HCT116 (cell line): ENCODE results near the gene CUL9. TPM values are rescaled to one million over a fixed set of nuclear protein-coding genes. Genes with fewer than 3 reads are reported as not detected.

Experiments used
- ATAC-seq: fragments of 200-7000 bp; cut with Tn5 transposase; 2 replicates; pipeline ENCODE4 v1.9.1; 2020; ENCODE audit warnings: mild to moderate bottlenecking, moderate library complexity
- BruUV-seq: library from RNA; stranded (reverse); fragments of 400-500 nt; replicated peaks from 2 replicates; lab custom pipeline; 2021; lab: Mats Ljungman, UMichigan
- CTCF ChIA-PET: fragments of 300-600 bp; sonication (Branson Sonifier 250); formaldehyde crosslinking; loops from one replicate; lab custom pipeline; 2021; ENCODE audit warnings: antibody characterized with exemption; lab: Charles Lee
- POLR2A ChIA-PET: fragments of 300-600, 350-600 bp; sonication (Branson Sonifier 250); formaldehyde crosslinking; loops from one replicate; lab custom pipeline; 2021; ENCODE audit warnings: antibody characterized with exemption; lab: Charles Lee
- RAD21 ChIA-PET, 2 experiments: fragments of 300-600 bp; sonication (Branson Sonifier 250); formaldehyde crosslinking; loops; one replicate each; lab custom pipeline; 2023; ENCODE audit warnings: low total read pairs in 2 of 2; ENCODE audit not compliant: uncharacterized antibody in 2 of 2, unreplicated experiment in 2 of 2, low non-redundant PET in 1 of 2; lab: Charles Lee
- DNase-seq: peaks from one replicate; pipeline ENCODE4 v3.0.0-alpha.2; 2010; ENCODE audit warnings: low read depth, low spot score
- H2AFZ ChIP-seq: fragments of 200-600 bp; shearing (Covaris generic), sonication (generic); 2 replicates; pipeline ENCODE4 v1.6.1; 2017; ENCODE audit warnings: low read depth, mixed run types, mixed read lengths, antibody characterized with exemption, low read length; ENCODE audit not compliant: poor library complexity, severe bottlenecking
- H3K27ac ChIP-seq: 2 replicates; pipeline ENCODE4 v1.5.1; 2012; ENCODE audit warnings: low read depth, low read length
- H3K27me3 ChIP-seq: fragments of 200-600 bp; sonication (generic); 2 replicates; pipeline ENCODE4 v1.6.1; 2016; ENCODE audit warnings: mixed run types, low read length, mixed read lengths; ENCODE audit not compliant: insufficient read depth
- H3K36me3 ChIP-seq, 2 experiments: fragments of 200-500 bp in 1 of 2; fragments of 200-600 bp in 1 of 2; sonication (Bioruptor generic) in 1 of 2; sonication (generic) in 1 of 2; 2 replicates each; pipeline versions ENCODE4 v1.5.1 to v1.6.1; 2014 to 2016; ENCODE audit warnings: low read length in 2 of 2, inconsistent platforms in 1 of 2, mixed read lengths in 1 of 2, mixed run types in 1 of 2; ENCODE audit not compliant: insufficient read depth in 2 of 2, control insufficient read depth in 1 of 2
- H3K4me1 ChIP-seq, 2 experiments: fragments of 200-600 bp in 1 of 2; sonication (generic) in 1 of 2; 2 replicates each; pipeline versions ENCODE4 v1.5.1 to v1.6.1; 2012 to 2017; ENCODE audit warnings: low read length in 2 of 2, inconsistent platforms in 1 of 2, mild to moderate bottlenecking in 1 of 2, mixed read lengths in 1 of 2, mixed run types in 1 of 2, moderate library complexity in 1 of 2; ENCODE audit not compliant: insufficient read depth in 2 of 2, control insufficient read depth in 1 of 2
- H3K4me2 ChIP-seq: fragments of 200-600 bp; sonication (generic); 2 replicates; pipeline ENCODE4 v1.6.1; 2017; ENCODE audit warnings: mixed run types, low read length, mixed read lengths
- H3K4me3 ChIP-seq, 2 experiments: fragments of 200-600 bp in 1 of 2; sonication (generic) in 1 of 2; replicated peaks in 1 of 2; 2 replicates each; pipeline ENCODE4 v1.5.1; 2011 to 2016; ENCODE audit warnings: low read length in 2 of 2, control low read depth in 1 of 2, low read depth in 1 of 2, mild to moderate bottlenecking in 1 of 2, mixed read lengths in 1 of 2, mixed run types in 1 of 2
- H3K79me2 ChIP-seq: fragments of 200-600 bp; sonication (generic); 2 replicates; pipeline ENCODE4 v1.6.1; 2017; ENCODE audit warnings: mild to moderate bottlenecking, mixed run types, low read length, moderate library complexity, mixed read lengths; ENCODE audit not compliant: insufficient read depth
- H3K9ac ChIP-seq: fragments of 200-600 bp; sonication (generic); 2 replicates; pipeline ENCODE4 v1.6.1; 2016; ENCODE audit warnings: low read length, mixed read lengths
- H3K9me2 ChIP-seq: fragments of 200-600 bp; sonication (generic), shearing (Covaris generic); 2 replicates; pipeline ENCODE4 v1.6.1; 2017; ENCODE audit warnings: mixed run types, mild to moderate bottlenecking, moderate library complexity; ENCODE audit not compliant: insufficient read depth
- H3K9me3 ChIP-seq, 2 experiments: fragments of 200-500 bp in 1 of 2; fragments of 200-600 bp in 1 of 2; sonication (Bioruptor generic) in 1 of 2; sonication (generic) in 1 of 2; 2 replicates each; pipeline ENCODE4 v1.6.1; 2014 to 2017; ENCODE audit warnings: low read length in 2 of 2, mixed read lengths in 2 of 2, inconsistent platforms in 1 of 2, low read depth in 1 of 2, mild to moderate bottlenecking in 1 of 2, mixed run types in 1 of 2, moderate library complexity in 1 of 2; ENCODE audit not compliant: control insufficient read depth in 1 of 2, insufficient read depth in 1 of 2
- H4K20me1 ChIP-seq: fragments of 200-600 bp; sonication (generic), shearing (Covaris generic); 2 replicates; pipeline ENCODE4 v1.6.1; 2017; ENCODE audit warnings: mixed run types, mild to moderate bottlenecking, moderate library complexity; ENCODE audit not compliant: insufficient read depth
- CEBPB ChIP-seq: IDR thresholded peaks from 2 replicates; pipeline ENCODE4 v1.6.1; 2012; ENCODE audit warnings: low read depth
- ELF1 ChIP-seq: IDR thresholded peaks from 2 replicates; pipeline ENCODE4 v1.6.1; 2012; ENCODE audit warnings: low read depth, borderline replicate concordance
- EZH2phosphoT487 ChIP-seq: fragments of 200-600 bp; IDR thresholded peaks from 2 replicates; pipeline ENCODE4 v1.6.1; 2018; ENCODE audit warnings: antibody characterized with exemption, borderline replicate concordance
- JUND ChIP-seq: IDR thresholded peaks from 2 replicates; pipeline ENCODE4 v1.6.1; 2012
- POLR2AphosphoS5 ChIP-seq: IDR thresholded peaks from 2 replicates; pipeline ENCODE4 v1.6.1; 2011; ENCODE audit warnings: mild to moderate bottlenecking, low read depth, low read length, moderate library complexity
- SIN3A ChIP-seq: IDR thresholded peaks from 2 replicates; pipeline ENCODE4 v1.6.1; 2012; ENCODE audit warnings: low read depth
- SP1 ChIP-seq: IDR thresholded peaks from 2 replicates; pipeline ENCODE4 v1.6.1; 2012; ENCODE audit warnings: low read depth
- SRF ChIP-seq: IDR thresholded peaks from 2 replicates; pipeline ENCODE4 v1.6.1; 2012; ENCODE audit warnings: low read depth
- TCF7L2 ChIP-seq: IDR thresholded peaks from 2 replicates; pipeline ENCODE4 v1.7.0; 2011; ENCODE audit warnings: borderline replicate concordance, inconsistent platforms; ENCODE audit not compliant: insufficient read depth, insufficient read length; ENCODE audit errors: extremely low read depth
- YY1 ChIP-seq: IDR thresholded peaks from 2 replicates; pipeline ENCODE4 v1.6.1; 2011; ENCODE audit warnings: low read length, low read depth, moderate library complexity, mild to moderate bottlenecking; ENCODE audit not compliant: insufficient replicate concordance; ENCODE audit errors: extremely low read depth
- ZFX ChIP-seq: fragments of 450-650 bp; IDR thresholded peaks from 2 replicates; pipeline ENCODE4 v1.6.1; 2017
- ZNF274 ChIP-seq: fragments of 200-500 bp; sonication (Bioruptor generic); IDR thresholded peaks from 2 replicates; pipeline ENCODE4 v1.6.1; 2014; ENCODE audit warnings: mild to moderate bottlenecking, low read depth, low read length, inconsistent platforms
- intact Hi-C: fragments of 100-400 bp; cut with micrococcal nuclease; formaldehyde crosslinking; loops from 2 replicates; pipeline ENCODE4 v1.10.0; 2022
- total RNA-seq: library from RNA; stranded (reverse); gene quantifications from one replicate; pipeline ENCODE4 v1.2.1, GENCODE V29; 2021; ENCODE audit not compliant: unreplicated experiment
- TF ChIP-seq, protein P1 (sequence below), 3 experiments: fragments of 200-600 bp in 1 of 3; sonication (generic) in 1 of 3; IDR thresholded peaks in 2 of 3; conservative IDR thresholded peaks in 1 of 3; 2 replicates each; pipeline ENCODE4 v1.5.1; 2012 to 2017; ENCODE audit warnings: low read depth in 2 of 3, low read length in 2 of 3, antibody characterized with exemption in 1 of 3, borderline replicate concordance in 1 of 3, control low read depth in 1 of 3, mild to moderate bottlenecking in 1 of 3, mixed read lengths in 1 of 3, mixed run types in 1 of 3, moderate library complexity in 1 of 3; ENCODE audit not compliant: insufficient read depth in 1 of 3
- TF ChIP-seq, protein P2 (sequence below): IDR thresholded peaks from 2 replicates; pipeline ENCODE4 v1.6.1; 2012; ENCODE audit warnings: low read depth

The CUL9 gene
- total RNA-seq, 1 experiment from 2014 or later, result 36.5 TPM

DNA sequence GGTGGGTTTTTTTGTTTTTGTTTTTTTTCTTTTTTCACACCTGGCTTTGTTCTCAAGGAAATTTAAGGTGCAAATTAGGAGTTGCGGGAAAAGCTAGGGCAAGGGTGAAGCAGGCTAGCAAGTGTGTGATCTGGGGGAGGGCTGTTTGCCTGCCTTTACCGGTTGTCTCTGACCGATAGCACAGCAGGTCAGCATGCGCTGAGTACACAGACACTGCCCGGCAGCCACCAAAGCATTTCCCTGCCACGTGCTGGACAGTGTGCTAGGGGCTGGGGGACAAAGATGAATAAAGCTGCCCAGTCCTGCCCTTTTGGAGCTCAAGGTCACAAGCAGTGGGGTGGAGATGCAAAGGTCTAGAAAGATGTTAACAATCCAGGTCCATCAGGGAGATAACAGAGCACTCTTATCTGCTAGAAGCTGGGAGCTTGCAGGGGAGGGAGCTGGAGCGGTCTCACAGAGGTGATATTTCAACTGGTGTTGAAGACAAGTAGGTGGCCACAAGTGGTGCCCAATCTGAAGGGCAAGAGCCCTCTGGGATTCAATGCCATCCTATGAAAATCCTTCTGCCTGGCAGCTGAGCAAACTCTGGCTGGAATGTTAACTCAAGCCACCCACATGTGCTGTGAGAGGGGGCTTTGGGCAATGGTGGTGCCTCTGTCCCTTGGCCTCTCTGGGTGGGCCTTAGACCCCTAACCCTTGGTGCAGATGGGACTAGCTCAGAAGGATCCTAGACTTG, 85.8 kb downstream of the CUL9 start (continued):
- TF ChIP-seq, protein P1, sequence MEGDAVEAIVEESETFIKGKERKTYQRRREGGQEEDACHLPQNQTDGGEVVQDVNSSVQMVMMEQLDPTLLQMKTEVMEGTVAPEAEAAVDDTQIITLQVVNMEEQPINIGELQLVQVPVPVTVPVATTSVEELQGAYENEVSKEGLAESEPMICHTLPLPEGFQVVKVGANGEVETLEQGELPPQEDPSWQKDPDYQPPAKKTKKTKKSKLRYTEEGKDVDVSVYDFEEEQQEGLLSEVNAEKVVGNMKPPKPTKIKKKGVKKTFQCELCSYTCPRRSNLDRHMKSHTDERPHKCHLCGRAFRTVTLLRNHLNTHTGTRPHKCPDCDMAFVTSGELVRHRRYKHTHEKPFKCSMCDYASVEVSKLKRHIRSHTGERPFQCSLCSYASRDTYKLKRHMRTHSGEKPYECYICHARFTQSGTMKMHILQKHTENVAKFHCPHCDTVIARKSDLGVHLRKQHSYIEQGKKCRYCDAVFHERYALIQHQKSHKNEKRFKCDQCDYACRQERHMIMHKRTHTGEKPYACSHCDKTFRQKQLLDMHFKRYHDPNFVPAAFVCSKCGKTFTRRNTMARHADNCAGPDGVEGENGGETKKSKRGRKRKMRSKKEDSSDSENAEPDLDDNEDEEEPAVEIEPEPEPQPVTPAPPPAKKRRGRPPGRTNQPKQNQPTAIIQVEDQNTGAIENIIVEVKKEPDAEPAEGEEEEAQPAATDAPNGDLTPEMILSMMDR (IDR thresholded peaks at IDR 0.05 in 2 of 3, conservative IDR thresholded peaks at IDR 0.05 in 1 of 3; ENCODE audit: borderline replicate concordance in 1 of 3, insufficient read depth in 1 of 3, low read depth in 2 of 3, low read length in 2 of 3), result no peak
- no peak for TF ChIP-seq ELF1
- TF ChIP-seq CEBPB, result no peak
- TF ChIP-seq ZFX, result no peak
- no peak for TF ChIP-seq ZNF274
- TF ChIP-seq EZH2phosphoT487, result no peak
- TF ChIP-seq JUND, result no peak
- no peak for TF ChIP-seq POLR2AphosphoS5
- TF ChIP-seq, all 23 proteins: peak for 0

DNA sequence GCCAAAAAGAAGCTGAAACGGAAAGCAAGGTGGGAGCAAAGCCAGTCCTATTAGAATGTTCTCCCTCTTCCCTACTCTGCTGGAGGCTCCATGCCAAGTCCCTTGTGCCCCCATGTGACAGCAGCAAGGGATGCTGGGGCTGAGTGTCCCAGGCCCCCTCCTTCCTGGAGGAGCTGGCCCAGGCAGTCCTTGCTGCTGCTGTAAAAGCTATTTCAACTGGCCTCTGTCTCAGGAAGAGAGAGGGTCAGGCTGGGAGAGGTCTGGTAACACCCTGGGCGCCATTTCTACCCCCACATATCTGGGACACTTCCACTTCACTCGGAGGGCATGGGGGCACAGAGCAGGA, 86.3 kb downstream of the CUL9 start:
- no peak overlapping the region for H3K9ac ChIP-seq
- no peaks in the 10 kb centered on the region for H3K36me3 ChIP-seq
- no peaks in the 10 kb centered on the region for H3K79me2 ChIP-seq
- no peaks in the 10 kb centered on the region for H3K27me3 ChIP-seq
- ATAC-seq (no peak), DNase-seq (no peak)
- intact Hi-C loops, result no loop called here
- H3K4me3 ChIP-seq, result no peak overlapping the region
- no peaks in the 10 kb centered on the region for H4K20me1 ChIP-seq
- ChIA-PET POLR2A (no interaction called here), RAD21 (no interaction called here), CTCF (interaction anchor here (0.7 to 0.8 kb wide), 2 partner anchors 10 to 39 kb away, joined by 3 read pairs; no protein-coding TSS in a partner anchor)
- H3K9me2 ChIP-seq, result no peaks in the 10 kb centered on the region
- no TSS peak for BruUV-seq
- no peak overlapping the region for H3K4me2 ChIP-seq
- TF ChIP-seq, protein P1 (IDR thresholded peaks at IDR 0.05 in 2 of 3, conservative IDR thresholded peaks at IDR 0.05 in 1 of 3; ENCODE audit: borderline replicate concordance in 1 of 3, insufficient read depth in 1 of 3, low read depth in 2 of 3, low read length in 2 of 3), result no peak
- TF ChIP-seq SIN3A (no peak), YY1 (no peak), TCF7L2 (no peak), SP1 (no peak), SRF (no peak), JUND (no peak), CEBPB (no peak), POLR2AphosphoS5 (no peak), ELF1 (no peak), ZFX (no peak), EZH2phosphoT487 (no peak)
- TF ChIP-seq, protein P2, sequence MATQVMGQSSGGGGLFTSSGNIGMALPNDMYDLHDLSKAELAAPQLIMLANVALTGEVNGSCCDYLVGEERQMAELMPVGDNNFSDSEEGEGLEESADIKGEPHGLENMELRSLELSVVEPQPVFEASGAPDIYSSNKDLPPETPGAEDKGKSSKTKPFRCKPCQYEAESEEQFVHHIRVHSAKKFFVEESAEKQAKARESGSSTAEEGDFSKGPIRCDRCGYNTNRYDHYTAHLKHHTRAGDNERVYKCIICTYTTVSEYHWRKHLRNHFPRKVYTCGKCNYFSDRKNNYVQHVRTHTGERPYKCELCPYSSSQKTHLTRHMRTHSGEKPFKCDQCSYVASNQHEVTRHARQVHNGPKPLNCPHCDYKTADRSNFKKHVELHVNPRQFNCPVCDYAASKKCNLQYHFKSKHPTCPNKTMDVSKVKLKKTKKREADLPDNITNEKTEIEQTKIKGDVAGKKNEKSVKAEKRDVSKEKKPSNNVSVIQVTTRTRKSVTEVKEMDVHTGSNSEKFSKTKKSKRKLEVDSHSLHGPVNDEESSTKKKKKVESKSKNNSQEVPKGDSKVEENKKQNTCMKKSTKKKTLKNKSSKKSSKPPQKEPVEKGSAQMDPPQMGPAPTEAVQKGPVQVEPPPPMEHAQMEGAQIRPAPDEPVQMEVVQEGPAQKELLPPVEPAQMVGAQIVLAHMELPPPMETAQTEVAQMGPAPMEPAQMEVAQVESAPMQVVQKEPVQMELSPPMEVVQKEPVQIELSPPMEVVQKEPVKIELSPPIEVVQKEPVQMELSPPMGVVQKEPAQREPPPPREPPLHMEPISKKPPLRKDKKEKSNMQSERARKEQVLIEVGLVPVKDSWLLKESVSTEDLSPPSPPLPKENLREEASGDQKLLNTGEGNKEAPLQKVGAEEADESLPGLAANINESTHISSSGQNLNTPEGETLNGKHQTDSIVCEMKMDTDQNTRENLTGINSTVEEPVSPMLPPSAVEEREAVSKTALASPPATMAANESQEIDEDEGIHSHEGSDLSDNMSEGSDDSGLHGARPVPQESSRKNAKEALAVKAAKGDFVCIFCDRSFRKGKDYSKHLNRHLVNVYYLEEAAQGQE, result no peak
- H3K9me3 ChIP-seq, result no peaks in the 10 kb centered on the region
- H3K27ac ChIP-seq, result no peak overlapping the region
- H3K4me1 ChIP-seq, result no peaks in the 10 kb centered on the region
- H2AFZ ChIP-seq, result no peak overlapping the region
